SKM-1 (cell line): Measurements from ENCODE around the gene TICAM1.

Experiments
- DNase-seq: peaks from one replicate; lab custom pipeline; 2025; ENCODE audit not compliant: unreplicated experiment; lab: John Stamatoyannopoulos, UW

TICAM1 gene

DNA sequence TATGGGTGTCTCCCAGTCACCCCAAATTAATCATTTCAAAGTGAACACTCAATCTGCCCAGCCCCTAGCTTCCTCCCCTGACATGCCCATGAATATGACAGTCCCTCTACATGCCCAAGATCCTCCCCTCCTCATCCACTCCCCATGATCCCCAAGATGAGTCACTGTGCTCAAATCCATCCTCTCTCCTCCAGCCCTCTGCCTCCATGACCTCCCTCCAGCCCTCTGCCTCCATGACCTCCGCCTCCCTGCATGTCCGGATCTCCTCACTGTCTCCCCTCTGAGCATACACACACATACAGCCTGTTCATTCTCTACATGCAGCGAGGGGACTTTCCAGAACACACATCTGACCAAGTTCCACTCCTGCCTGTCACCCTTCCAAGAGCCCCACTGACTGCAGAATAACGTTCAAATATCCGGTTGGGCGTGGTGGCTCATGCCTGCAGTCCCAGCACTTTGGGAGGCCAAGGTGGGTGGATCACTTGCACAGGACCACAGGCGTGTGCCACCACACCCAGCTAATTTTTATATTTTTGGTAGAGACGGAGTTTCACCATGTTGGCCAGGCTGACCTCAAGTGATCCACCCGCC lies 58.4 kb downstream of the TICAM1 start:
- no peak for DNase-seq

DNA sequence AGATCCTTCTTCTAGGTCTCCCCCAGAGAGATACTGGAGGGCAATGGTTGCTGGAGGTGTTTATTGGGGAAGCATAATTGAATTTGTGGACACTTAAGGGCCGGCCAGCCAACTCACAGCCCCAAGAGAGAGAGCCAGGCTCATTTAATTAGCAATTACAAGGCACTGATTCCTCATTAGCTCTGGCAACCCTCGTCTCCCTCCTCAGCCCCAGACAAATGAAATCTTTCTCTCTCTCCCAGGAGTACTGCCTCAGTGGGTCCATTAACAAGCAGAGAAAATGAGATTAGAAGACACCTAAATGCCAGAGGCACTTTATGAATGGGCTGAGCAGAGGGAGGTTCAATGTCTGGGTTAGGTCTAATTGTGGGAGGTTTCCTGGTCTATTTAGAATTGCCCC lies 58.9 kb downstream of the TICAM1 start:
- DNase-seq, result no peak

- DNase-seq, result no peak
Measured at GRCh38 chr19:4768934-4769777, 62.4 kb downstream of the TICAM1 start.
